Stimulated activated CD8-positive, alpha-beta memory T cell treated with anti-CD3 and anti-CD28 coated beads, Interleukin-12 subunit alpha, Interleukin-12 subunit beta, amount 100 ng/mL, for 24 hours (primary cell): ENCODE data around the gene PPP4C.
"Not testable (repeated sequence)": the region's sequence is repeated elsewhere in the genome, so short reads cannot be mapped to it uniquely, and the experiment has no call there.

Source experiments
- DNase-seq: peaks from one replicate; pipeline ENCODE4 v3.0.0-alpha.2; 2020; ENCODE audit errors: extremely low read depth

PPP4C gene

DNA sequence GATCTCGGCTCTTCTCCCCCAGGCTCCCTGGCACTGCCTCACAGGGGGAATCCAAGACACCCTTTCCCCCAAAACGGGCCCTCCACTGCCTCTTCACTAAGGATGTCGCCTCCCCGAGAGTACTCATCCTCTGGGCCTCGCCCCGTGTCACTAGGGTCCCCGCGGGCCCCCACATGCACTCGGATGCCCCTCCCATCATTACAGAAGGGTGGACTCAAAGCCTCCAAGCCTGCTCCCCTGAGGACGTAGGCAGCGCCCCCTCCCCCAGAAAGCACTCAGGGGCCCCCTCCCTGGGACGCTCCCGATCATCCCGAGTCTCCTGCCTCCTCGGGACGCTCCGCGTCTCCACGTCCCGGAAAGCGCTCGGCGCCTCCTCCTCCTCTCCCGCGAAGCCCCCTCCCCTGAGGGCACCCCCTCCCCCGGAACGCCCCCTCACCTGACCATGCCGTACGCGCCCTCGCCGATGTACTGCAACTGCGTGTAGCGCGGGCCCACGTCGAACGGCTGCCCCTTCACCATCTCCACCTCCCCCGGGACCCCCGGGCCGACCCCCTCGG lies 46.9 kb downstream of the PPP4C start:
- DNase-seq = no peak

DNA sequence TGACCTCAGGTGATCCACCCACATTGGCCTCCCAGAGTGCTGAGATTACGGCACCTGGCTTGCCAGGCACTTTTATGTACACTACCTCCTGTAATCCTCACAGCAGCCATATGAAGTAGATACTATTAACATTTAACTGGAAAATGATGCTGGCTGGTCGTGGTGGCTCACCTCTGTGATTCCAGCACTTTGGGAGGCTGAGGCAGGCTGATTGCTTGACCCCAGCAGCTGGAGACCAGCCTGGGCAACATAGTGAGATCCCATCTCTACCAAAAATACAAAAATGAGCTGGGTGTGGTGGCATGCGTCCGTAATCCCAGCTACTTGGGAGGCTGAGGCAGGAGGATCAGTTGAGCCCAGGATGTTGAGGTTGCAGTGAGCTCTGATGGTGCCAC lies 49.2 kb downstream of the PPP4C start:
- DNase-seq = no peak

DNA sequence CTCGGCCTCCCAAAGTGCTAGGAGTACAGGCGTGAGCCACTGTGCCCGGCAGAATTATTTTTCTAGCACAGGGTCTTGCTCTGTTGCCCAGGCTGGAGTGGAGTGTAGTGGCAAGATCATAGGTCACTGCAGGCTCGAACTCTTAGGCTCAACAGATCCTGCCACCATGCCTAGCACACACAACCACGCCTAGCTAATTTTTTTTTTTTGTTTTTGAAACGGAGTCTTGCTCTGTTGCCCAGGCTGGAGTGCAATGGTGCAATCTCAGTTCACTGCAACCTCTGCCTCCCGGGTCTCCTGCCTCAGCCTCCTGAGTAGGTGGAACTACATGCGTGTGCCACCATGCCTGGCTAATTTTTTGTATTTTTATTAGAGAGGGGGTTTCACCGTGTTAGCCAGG lies 49.9 kb downstream of the PPP4C start:
- DNase-seq = not testable (repeated sequence)

DNA sequence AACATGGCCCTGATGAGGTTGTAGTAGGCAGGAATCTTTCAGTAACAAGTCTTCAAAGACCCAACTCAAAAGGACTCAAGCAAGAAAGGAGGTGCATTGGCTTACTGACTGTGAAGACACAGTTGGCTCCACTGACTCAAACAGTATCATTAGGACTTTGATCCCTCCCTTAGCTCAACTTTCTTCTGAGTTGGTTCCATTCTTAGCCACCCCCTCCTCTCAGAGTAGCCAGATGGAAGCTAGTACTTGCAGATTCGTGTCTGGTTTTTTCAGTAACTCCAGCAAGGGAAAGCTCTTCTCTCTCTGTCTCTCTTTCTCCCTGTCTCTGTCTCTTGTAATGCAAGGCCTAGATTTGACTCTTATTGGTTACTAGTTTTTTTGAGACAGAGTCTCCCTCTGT lies 52.2 kb downstream of the PPP4C start:
- DNase-seq = no peak

DNA sequence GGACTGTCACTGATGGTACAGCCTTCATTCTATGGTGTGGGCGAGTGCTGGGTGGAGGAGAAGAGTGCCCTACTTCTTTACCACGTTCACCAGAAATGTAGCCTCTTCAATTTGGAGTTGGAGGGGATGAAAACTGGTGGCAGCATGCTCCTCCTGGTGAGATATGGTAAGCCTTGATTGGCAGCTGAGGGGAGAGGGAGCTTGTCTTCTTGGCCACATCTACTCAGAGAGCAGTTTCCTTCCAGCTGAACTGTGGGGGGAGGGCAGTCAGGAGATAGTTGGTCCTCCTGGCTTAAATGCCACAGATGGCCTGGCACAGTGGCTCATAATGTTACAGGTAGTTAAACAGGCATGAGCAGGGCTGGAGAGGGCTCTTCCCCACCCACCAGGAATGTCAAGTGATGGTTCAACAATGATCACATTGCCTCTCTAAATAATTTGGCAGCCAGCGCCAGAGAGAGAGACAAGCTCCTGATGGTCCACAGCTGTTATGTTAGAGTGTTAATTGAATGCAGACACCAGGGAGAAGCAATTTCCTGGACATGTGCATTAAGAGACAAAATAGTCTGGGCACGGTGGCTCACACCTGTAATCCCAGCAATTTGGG lies 56.2 kb downstream of the PPP4C start:
- DNase-seq = no peak

DNA sequence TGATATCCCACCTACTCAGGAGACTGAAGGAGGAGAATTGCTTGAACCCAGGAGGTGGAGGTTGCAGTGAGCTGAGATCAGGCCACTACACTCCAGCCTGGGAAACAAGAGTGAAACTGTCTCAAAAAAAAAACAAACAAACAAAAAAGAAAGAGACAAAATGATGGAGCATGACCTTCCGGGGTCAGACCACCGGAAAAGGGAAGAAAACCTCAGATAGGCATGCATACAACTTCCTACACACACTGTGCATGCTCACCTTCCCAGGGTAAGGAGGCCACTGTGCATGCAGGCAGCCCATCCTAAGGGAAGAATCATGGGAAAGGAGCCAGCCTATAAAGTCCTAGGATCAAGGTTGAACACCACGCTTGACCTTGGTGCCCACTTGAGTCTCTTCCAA lies 56.8 kb downstream of the PPP4C start:
- no peak for DNase-seq
